DOHH2 (cell line): ENCODE results near the gene KRTAP3-1.

ENCODE experiments used
- CTCF ChIP-seq: fragments of 200-600 bp; sonication (generic); IDR thresholded peaks from one replicate; pipeline ENCODE4 v1.5.1; 2014; ENCODE audit warnings: antibody characterized with exemption, mild to moderate bottlenecking, low read depth, low read length; ENCODE audit not compliant: poor library complexity, severe bottlenecking
- EZH2phosphoT487 ChIP-seq: fragments of 200-600 bp; sonication (generic); IDR thresholded peaks from 2 replicates; pipeline ENCODE4 v1.6.1; 2017; ENCODE audit warnings: borderline replicate concordance, mild to moderate bottlenecking, antibody characterized with exemption, low read length, moderate library complexity, mixed read lengths

GRCh38 chr17:40993839-40994238, 15.1 kb downstream of the KRTAP3-1 start, which contains the start of gene KRTAP3-3:
- TF ChIP-seq CTCF (no peak), EZH2phosphoT487 (no peak)
